HG02798 (cell line): ENCODE measurements around the gene MBLAC1.
"Not testable (repeated sequence)": the region's sequence is repeated elsewhere in the genome, so short reads cannot be mapped to it uniquely, and the experiment has no call there.

Experiments used
- ATAC-seq: cut with Tn5 transposase; IDR thresholded peaks from one replicate; pipeline ENCODE4 v1.9.1; 2021; ENCODE audit warnings: mild to moderate bottlenecking; ENCODE audit not compliant: unreplicated experiment, poor library complexity

Gene MBLAC1

DNA sequence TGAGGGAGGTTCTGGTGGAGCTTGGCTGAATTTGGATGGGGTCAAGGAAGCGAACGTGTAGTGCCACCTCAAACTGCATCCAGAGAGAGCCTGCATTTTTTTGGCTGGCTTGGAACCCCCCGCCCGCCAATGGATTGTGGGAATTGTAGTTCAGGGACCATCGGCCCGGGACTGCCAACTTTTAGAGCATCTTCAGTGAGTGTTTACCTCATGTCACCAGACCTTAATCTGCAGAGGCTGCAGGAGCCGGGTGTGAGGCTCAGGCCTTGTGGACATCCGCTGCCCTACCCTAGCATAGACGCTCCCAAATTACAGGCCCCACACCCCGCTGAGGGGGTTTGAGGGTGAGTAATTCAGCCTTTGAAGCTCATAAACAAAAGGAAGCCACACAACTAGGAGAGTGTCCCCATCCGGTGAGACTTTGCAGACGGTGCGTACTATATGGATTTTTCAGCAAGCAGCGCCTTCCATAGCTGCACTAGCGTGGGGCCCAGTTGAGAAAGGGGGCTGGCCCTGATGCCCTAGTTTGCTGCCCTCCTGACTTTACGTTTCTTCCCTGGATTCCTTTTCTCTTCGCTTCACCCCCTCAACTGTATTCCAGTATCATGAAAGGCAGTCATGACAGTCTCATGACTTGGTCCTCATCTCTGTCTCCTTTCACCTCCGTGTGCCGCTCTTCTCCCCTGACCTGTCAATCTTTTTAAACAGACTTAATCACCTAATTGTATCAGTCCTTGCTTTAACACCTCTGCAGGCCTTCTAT lies 6.6 kb upstream of the MBLAC1 start:
- ATAC-seq = peak; percentile 14

DNA sequence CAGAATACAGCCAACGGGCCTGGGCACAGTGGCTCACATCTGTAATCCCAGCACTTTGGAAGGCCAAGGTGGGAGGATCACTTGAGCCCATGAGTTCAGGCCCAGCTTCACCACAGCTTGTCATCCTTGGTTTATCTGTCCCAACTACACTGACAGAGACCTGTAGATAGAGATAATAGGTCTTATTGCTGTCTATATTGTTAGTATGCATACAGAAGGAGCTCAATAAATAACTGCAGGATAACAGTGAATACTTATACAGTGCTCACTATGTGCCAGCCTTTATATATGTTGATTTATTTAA lies 6.1 kb upstream of the MBLAC1 start:
- ATAC-seq = no peak

DNA sequence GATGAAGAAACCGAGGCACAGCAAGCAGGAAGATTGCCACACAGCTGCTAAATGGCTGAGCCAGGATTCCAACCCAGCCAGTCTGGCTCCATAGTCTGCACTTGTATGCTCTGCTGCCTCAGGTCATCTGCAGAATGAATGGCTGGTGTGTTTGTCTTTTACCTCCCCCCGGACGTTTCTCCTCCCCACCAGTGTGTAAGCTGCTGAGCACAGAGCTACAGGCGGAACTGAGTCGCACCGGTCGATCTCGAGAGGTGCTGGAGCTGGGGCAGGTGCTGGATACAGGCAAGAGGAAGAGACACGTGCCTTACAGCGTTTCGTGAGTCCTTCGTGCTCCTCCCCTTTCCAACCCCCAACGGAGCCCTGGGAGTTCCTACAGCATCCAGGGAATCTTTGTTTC lies 4.7 kb upstream of the MBLAC1 start:
- no peak for ATAC-seq

DNA sequence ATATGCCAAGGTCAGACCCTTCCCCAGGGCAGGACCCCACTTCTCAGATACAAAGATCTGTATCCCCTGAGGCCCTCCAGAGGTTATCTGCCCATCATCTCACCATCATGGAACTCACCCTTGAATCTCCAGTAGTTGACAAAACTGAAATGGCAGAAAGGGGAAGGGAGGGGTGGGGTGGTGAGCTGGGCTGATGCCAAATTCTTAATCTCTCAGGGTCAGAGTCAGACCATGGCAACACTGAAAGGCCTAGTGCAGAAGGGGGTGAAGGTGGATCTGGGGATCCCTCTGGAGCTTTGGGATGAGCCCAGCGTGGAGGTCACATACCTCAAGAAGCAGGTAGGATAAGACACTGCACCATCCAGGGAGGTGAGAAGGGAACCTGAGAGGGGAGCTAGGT lies 4.2 kb upstream of the MBLAC1 start:
- no peak for ATAC-seq

DNA sequence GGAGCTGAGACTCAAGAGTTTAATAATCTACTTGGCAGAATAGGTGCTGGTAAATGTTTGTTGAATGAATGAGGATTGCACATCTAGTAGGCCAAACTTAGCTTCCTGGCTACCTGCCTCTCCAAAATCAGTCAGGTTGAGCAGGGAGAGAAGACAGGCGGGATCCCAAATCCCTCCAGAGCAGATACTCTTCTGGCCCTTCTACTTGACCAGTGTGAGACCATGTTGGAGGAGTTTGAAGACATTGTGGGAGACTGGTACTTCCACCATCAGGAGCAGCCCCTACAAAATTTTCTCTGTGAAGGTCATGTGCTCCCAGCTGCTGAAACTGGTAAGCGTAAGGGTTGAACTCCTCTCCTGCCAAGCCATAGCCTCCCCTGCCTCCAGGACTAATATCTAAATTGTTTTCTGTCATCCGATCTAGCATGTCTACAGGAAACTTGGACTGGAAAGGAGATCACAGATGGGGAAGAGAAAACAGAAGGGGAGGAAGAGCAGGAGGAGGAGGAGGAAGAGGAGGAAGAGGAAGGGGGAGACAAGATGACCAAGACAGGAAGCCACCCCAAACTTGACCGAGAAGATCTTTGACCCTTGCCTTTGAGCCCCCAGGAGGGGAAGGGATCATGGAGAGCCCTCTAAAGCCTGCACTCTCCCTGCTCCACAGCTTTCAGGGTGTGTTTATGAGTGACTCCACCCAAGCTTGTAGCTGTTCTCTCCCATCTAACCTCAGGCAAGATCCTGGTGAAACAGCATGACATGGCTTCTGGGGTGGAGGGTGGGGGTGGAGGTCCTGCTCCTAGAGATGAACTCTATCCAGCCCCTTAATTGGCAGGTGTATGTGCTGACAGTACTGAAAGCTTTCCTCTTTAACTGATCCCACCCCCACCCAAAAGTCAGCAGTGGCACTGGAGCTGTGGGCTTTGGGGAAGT lies 2.2 kb upstream of the MBLAC1 start:
- ATAC-seq = no peak

DNA sequence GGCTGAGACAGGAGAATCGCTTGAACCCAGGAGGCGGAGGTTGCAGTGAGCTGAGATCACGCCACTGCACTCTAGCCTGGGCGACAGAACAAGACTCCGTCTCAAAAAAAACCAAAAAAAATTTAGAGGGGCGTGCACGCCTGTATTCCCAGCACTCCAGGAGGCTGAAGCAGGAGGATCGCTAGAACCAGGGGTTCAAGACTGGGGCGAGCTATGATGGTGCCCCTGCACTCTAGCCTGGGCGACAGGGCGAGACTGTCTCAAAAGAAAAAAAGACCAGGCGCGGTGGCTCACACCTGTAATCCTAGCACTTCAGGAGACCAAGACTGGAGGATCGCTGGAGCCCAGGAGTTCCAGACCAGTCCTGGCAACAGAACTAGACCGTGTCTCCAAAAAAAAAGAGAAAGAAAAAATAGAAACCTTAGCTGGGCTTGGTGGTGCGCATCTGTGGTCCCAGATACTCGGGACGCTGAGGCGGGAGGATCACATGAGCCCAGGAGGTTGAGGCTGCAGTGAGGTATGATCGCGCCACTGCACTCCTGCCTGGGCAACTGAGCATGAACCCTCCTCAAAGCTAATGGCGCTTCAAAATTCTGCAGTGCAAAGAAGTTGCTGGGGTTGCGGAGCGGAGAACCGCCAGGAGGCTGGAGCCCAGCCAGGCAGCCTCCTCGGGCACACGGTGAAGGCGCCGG lies 382 bp upstream of the MBLAC1 start:
- ATAC-seq = no peak

DNA sequence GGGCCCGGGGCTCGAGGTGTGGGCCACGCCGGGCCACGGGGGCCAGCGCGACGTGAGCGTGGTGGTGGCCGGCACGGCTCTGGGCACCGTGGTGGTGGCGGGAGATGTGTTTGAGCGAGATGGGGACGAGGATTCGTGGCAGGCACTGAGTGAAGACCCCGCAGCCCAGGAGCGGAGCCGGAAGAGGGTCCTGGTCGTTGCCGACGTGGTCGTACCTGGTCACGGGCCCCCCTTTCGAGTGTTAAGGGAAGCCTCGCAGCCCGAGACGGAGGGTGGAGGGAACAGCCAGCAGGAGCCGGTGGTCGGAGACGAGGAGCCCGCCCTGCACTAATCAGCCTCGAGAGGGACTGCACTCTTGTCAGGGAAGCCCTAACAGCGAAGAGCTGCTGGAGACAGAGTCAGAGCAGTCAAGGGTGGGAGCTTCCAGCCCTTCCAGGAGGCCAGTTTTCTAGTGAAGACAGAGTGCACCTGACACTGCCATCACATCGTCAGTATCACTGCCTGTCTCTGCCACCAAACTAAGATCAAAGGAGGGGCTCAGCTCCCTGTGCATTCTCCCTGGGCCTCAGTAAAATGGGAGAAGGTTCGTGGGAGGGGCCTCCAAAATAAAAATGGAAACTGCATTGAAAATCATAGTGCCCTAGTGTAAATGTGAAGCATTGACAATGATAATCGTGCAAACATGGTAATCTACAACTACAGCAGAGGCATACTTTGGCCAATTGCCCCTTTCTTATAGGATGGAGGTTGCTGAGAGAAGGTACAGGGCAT lies 1.3 kb downstream of the MBLAC1 start:
- ATAC-seq = no peak

DNA sequence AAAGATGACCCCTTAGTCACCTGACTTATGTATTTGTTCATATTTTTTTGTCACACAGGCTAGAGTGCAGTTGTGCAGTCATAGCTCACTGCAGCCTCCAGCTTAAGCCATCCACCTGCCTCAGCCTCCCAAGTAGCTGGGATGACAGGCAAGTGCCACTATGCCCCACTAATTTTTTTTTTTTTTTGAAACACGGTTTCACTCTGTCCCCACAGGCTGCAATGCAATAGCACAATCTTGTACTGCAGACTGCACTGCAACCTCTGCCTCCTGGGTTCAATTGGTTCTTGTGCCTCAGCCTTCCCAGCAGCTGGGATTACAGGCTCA lies 1.8 kb downstream of the MBLAC1 start:
- ATAC-seq = no peak

DNA sequence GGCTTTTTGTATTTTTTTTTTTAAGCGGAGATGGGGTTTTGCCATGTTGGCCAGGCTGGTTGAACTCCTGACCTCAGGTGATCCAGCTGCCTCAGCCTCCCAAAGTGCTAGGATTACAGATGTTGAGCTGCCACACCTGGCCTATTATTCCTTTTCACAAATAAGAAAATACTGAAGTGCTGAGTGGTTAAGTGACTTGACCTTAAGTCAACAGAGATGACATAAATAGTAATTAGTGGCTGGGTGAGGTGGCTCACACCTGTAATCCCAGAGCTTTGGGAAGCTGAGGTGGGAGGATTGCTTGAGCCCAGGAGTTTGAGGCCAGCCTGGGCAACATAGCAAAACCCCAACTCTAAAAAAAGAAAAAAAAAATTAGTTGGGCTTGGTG lies 3.4 kb downstream of the MBLAC1 start:
- ATAC-seq = not testable (repeated sequence)

DNA sequence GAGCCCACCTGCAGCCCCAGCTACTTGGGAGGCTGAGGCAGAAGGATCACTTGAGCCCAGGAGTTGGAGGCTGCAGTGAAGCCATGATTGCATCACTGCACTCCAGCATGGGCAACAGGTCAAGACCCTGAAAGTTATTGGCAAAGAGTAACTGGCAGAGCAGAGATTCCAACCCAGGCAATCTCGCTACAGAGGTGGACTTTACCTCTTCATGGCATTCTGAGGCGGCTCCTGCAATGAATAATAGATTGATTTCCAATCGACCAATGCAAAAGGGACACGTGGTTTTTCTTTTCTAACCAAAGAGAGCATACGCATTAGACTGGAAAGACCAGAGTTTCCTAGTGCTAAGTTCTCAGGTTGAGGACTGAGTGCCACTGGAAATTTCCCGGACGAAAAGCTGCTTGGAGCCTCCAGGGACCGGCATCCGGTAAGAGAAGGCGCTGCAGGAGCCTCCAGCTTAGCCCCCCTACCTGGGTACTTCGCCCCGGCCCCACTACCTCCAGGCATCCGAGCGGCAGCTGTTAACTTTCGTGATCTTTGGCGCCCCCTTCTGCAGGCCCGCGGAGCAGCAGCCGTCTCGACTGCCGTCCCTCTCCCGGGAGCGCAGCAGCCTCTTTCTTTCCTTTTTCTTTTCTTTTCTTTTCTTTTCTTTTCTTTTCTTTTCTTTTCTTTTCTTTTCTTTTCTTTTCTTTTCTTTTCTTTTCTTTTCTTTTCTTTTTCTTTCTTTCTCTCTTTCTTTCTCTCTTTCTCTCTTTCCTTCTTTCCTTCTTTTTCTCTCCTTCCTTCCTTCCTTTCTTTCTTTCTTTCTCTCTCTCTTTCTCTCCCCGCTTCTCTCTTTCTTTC lies 4.1 kb downstream of the MBLAC1 start:
- ATAC-seq = no peak

DNA sequence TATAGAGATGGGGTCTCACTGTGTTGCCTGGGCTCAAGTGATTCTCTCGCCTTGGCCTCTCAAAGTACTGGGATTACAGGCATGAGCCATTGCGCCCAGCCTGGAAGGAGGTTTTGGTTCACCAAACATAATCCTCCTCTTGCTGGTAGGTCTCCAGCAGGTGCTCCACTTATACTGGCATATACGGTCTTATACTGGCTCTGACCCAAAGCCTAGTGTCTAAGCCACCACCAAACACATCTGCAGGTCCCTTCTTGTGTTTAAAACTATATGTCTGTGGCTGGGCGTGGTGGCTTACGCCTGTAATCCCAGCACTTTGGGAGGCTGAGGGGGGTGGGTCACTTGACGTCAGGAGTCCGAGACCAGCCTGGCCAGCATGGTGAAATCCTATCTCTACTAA lies 5.4 kb downstream of the MBLAC1 start:
- no peak for ATAC-seq

DNA sequence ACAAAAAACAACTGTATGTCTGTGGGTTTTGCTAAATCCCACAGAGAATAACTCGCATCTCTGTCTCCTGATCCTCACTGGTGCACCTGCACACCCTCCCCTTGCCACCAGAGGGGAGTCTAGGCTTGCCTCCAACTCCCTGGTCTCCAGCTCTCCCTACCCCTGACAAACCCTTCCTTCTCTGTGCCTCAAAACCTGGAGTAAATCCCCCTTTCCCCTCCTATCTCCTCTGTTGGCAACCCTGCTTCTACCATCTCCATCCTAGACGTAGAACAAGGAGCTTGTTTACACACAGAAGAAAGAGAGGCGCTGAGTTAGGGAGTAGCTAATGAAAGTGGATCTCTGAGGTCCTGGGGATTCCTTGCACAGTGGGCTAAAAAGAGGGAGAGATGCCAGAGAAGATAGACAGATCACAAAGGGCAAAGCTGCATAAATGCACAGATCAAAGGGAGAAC lies 6.0 kb downstream of the MBLAC1 start:
- peak; percentile 76 for ATAC-seq

DNA sequence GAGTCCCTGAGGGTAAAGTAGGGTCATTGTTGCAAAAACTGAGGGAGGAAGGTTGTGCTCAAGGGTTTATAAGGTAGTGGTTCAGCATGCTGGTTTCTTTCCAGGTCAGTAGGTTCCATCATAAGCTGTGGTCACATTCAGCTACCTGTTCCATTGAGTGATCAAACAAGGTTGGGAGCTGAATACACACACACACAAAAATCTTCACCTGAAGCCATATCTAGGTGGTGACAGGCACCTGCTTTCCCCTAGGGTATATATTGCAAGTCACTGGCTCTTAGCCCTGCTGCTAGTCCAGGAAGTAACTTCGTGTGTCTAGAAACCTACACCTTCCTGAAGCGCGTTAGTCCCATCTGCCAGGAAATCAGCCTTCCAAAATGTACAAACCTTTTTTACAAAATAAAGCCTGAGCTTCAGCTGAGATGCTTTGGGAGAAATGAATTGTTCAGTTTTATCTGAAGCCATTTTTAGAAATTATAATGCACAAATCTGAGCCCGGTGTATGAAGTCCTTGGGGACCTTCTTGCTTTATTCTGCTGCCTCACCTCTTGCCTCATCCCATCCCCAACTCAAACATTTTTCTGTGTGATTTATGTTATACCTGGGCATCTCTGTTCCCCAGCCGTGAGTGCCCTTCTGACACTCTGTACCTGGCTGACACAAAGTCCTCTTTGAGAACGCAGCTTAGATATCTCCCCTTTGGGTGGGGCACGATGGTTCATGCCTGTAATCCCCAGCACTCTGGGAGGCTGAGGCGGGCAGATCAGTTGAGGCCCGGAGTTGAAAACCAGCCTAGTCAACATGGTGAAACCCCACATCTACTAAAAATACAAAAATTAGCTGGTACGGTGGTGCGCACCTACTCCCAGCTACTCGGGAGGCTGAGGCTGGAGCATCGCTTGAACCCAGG lies 11.3 kb downstream of the MBLAC1 start:
- no peak for ATAC-seq

DNA sequence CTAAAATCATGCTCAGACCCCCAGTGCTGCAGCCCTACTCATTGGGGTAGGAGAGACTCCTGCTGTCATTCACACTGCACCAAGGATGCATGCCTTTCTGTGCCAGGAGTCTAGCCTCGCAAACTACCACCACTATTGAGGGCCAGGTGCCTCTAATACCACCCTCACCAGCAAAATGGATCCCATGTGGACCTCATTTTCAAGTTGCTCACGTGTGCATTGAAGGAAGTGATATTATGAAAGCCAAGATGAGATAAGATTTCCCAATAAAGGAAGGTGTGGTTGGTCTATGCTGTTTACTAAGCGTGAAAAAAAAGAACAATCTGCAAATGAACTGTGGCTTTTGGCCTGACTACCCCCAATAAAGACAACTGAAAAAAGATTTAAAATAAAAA lies 14.8 kb downstream of the MBLAC1 start:
- no peak for ATAC-seq

DNA sequence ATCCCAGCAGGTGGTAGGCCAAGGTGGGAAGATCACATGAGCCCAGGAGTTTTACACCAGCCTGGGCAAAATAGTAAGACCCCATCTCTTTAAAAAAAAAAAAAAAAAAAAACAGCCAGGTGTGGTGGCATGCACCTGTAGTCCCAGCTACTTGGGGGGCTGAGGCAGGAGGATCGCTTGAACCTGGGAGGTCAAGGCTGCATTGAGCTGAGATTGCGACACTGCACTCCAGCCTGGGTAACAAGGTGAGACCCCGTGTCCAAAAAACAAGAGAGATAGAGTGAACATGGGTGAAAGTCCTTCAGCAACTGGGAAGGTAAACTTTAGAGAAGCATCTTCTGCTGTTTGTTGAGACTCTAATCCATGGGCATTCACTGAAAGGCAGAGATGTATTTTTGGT lies 15.7 kb downstream of the MBLAC1 start:
- no peak for ATAC-seq

DNA sequence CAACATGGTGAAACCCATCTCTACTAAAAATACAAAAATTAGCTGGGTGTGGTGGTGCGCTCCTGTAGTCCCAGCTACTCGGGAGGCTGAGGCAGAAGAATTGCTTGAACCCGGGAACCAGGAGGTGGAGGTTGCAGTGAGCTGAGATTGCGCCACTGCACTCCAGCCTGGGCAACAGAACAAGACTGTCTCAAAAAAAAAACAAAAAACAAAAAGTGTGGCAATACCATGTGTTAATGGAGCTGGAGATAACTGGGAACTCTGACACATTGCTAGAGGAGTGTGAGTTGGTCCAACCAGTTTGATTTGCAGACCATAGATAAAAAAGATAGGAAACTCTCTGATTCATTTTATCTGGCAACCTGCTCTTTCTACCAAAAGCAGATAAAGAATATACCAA lies 19.6 kb downstream of the MBLAC1 start:
- not testable (repeated sequence) for ATAC-seq

DNA sequence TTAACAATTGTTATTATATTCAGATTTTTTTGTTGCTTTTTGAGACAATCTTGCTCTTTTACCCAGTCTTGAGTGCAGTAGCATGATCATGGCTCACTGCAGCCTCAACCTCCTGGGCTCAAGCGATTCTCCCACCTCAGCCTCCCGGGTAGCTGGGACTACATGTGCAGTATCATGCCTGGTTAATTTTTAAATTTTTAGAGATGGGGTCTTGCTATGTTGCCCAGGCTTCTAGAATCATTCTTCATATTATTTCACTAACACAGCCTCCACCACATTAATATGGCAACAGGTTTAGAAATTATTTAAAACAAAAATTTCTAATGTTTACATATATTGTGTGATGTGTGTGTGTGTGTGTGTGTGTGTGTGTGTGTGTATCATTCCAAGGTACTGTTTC lies 20.5 kb downstream of the MBLAC1 start:
- no peak for ATAC-seq

DNA sequence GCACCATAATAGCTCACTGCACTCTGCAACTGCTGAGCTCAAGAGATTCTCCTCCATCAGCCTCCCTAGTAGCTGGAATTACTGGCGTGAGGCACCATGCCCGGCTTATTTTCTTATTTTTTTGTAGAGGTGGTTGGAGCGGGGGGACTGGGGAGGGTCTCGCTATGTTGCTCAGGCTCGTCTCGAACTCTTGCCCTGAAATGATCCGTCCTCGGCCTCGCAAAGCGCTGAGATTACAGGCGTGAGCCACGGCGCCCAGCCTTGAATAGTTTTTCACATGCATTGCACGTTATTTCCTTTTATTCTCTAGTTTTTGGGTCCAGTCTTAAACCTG lies 21.4 kb downstream of the MBLAC1 start:
- no peak for ATAC-seq
